ENCODE data around the gene WNT3A. TPM values are rescaled to one million over a fixed set of nuclear protein-coding genes. Genes with fewer than 3 reads are reported as not detected.

The WNT3A gene
- total RNA-seq, 1 donor from 2014 or later, result not detected

DNA sequence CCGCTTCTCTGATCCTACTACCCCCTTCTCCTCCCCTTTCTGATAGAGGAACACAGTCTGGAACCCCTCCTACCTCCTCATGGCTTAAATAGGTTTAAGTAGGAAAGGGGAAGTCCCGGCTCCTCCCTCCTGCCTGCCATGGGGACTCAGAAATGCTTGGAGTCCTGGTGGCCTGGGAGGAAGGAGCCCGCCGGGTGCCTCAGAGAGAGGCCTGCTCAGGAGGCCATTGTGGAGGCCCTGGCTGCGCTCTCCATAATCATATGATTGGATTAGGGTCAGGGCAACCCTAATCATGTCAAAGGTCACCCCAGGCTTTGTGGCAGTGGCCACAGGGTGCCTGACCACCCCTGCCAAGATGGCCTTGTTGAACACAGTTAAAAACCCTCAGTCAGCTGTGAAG, 29.0 kb downstream of the WNT3A start:
- Histone ChIP-seq H3K27ac (no peak overlapping the region), H3K4me1 (peaks cover 5% of the 10 kb centered on the region), H3K27me3 (no peaks in the 10 kb centered on the region), H3K9me3 (no peaks in the 10 kb centered on the region), H3K36me3 (no peaks in the 10 kb centered on the region), H3K4me3 (no peak overlapping the region)
- DNase-seq (ENCODE audit: extremely low spot score in 2 of 2), result no peak
- TF ChIP-seq POLR2AphosphoS5 (IDR thresholded peaks at IDR 0.05; ENCODE audit: insufficient read depth in 1 of 2, low read depth in 1 of 2), result no peak
- TF ChIP-seq POLR2A (IDR thresholded peaks at IDR 0.05), result no peak
- TF ChIP-seq, protein P1, sequence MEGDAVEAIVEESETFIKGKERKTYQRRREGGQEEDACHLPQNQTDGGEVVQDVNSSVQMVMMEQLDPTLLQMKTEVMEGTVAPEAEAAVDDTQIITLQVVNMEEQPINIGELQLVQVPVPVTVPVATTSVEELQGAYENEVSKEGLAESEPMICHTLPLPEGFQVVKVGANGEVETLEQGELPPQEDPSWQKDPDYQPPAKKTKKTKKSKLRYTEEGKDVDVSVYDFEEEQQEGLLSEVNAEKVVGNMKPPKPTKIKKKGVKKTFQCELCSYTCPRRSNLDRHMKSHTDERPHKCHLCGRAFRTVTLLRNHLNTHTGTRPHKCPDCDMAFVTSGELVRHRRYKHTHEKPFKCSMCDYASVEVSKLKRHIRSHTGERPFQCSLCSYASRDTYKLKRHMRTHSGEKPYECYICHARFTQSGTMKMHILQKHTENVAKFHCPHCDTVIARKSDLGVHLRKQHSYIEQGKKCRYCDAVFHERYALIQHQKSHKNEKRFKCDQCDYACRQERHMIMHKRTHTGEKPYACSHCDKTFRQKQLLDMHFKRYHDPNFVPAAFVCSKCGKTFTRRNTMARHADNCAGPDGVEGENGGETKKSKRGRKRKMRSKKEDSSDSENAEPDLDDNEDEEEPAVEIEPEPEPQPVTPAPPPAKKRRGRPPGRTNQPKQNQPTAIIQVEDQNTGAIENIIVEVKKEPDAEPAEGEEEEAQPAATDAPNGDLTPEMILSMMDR (IDR thresholded peaks at IDR 0.05), result no peak
- intact Hi-C loops (cut with DNase I), result no loop called here

GRCh38 chr1:228036701-228037231, 30.0 kb downstream of the WNT3A start:
- Histone ChIP-seq H3K36me3 (no peaks in the 10 kb centered on the region), H3K4me3 (no peak overlapping the region), H3K9me3 (no peaks in the 10 kb centered on the region), H3K27ac (no peak overlapping the region), H3K27me3 (no peaks in the 10 kb centered on the region), H3K4me1 (peaks cover 5% of the 10 kb centered on the region)
- no peak for DNase-seq (ENCODE audit: extremely low spot score in 2 of 2)
- TF ChIP-seq, protein P1 (IDR thresholded peaks at IDR 0.05), result no peak
- TF ChIP-seq POLR2AphosphoS5 (IDR thresholded peaks at IDR 0.05; ENCODE audit: insufficient read depth in 1 of 2, low read depth in 1 of 2), result no peak
- TF ChIP-seq POLR2A (IDR thresholded peaks at IDR 0.05), result no peak
- intact Hi-C loops (cut with DNase I), result no loop called here

GRCh38 chr1:228037401-228038386, 30.9 kb downstream of the WNT3A start:
- intact Hi-C loops (cut with DNase I), result no loop called here
- DNase-seq (ENCODE audit: extremely low spot score in 2 of 2), result no peak
- H3K27me3 ChIP-seq, result no peaks in the 10 kb centered on the region
- no peak overlapping the region for H3K27ac ChIP-seq
- H3K36me3 ChIP-seq, result no peaks in the 10 kb centered on the region
- H3K4me1 ChIP-seq, result peaks cover 5% of the 10 kb centered on the region
- no peak for TF ChIP-seq POLR2A (IDR thresholded peaks at IDR 0.05)
- TF ChIP-seq POLR2AphosphoS5 (IDR thresholded peaks at IDR 0.05; ENCODE audit: insufficient read depth in 1 of 2, low read depth in 1 of 2), result no peak
- TF ChIP-seq, protein P1 (IDR thresholded peaks at IDR 0.05), result no peak
- H3K4me3 ChIP-seq, result peak overlapping the region in 1 of 2 donors; percentile 28
- H3K9me3 ChIP-seq, result no peaks in the 10 kb centered on the region

DNA sequence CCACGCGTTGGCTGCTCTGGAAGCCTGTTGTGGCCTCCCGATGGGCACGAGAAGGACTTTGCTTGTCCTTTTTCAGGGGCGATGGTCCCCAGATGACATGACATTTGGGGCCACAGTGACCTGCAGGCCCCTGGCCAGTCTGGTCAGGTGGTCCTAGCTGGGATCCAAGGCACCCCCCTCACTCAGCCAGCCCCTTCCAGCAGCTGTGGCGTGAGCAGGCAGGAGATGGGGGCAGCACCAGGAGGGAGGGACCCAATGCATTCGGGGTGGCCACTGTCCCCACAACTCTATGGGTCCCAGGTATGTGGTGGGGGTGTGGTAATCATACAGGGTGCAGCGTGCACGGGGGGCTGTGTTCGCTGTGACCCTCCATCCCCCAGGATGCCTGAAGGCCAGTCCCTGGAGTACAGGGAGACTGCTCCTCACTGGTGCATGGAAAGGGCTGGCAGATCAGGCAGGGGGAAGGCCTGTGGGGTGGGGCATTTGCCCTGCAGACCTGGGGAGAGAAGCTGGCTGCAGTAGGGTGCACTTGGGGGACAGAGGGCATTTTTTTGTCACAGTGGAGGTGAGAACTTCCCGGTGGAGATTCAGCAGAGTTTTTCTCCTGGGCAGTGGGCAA, 31.7 kb downstream of the WNT3A start:
- Histone ChIP-seq H3K4me1 (peaks cover 5% of the 10 kb centered on the region), H3K27me3 (no peaks in the 10 kb centered on the region), H3K36me3 (no peaks in the 10 kb centered on the region), H3K27ac (no peak overlapping the region), H3K4me3 (no peak overlapping the region), H3K9me3 (no peaks in the 10 kb centered on the region)
- DNase-seq (ENCODE audit: extremely low spot score in 2 of 2), result no peak
- TF ChIP-seq POLR2A (IDR thresholded peaks at IDR 0.05) (no peak), POLR2AphosphoS5 (IDR thresholded peaks at IDR 0.05; ENCODE audit: insufficient read depth in 1 of 2, low read depth in 1 of 2) (no peak)
- TF ChIP-seq, protein P1 (IDR thresholded peaks at IDR 0.05), result no peak
- intact Hi-C loops (cut with DNase I), result no loop called here

Data from vagina (tissue), 2 donors.